Endothelial cell of umbilical vein (primary cell): Measurements from ENCODE around the gene SLC35F5. TPM values are rescaled to one million over a fixed set of nuclear protein-coding genes. Genes with fewer than 3 reads are reported as not detected.

Source experiments
- BruUV-seq: library from RNA; stranded (reverse); fragments of 400-500 nt; replicated peaks from 2 replicates; lab custom pipeline; 2021; lab: Mats Ljungman, UMichigan
- CTCF ChIA-PET: fragments of 300-600, 350-600 bp; sonication (Branson Sonifier 250); formaldehyde crosslinking; loops from one replicate; lab custom pipeline; 2021; ENCODE audit warnings: antibody characterized with exemption, inconsistent platforms; lab: Charles Lee
- POLR2A ChIA-PET: fragments of 300-600, 350-600 bp; sonication (Branson Sonifier 250); formaldehyde crosslinking; loops from one replicate; lab custom pipeline; 2021; ENCODE audit warnings: antibody characterized with exemption, inconsistent platforms; lab: Charles Lee
- DNase-seq: peaks from one replicate; pipeline ENCODE4 v3.0.0-alpha.2; 2011; ENCODE audit warnings: low read depth, low spot score
- FAIRE-seq: peaks from 2 replicates; lab custom pipeline; 2011; peaks lifted over from hg19 to GRCh38; lab: Jason Lieb, UNC
- H2AFZ ChIP-seq: 2 replicates; pipeline ENCODE4 v1.6.0; 2012; ENCODE audit warnings: low read depth, low read length, control low read depth, inconsistent platforms
- H3K27ac ChIP-seq: 2 replicates; pipeline ENCODE4 v1.5.1; 2011; ENCODE audit warnings: low read depth, mild to moderate bottlenecking, control low read depth, low read length, moderate library complexity; ENCODE audit not compliant: insufficient read depth
- H3K27me3 ChIP-seq, 2 experiments: 2 replicates each; pipeline versions ENCODE4 v1.6.0 to v1.6.1; 2011; ENCODE audit warnings: low read length in 2 of 2, mixed read lengths in 1 of 2; ENCODE audit not compliant: control insufficient read depth in 2 of 2, insufficient read depth in 2 of 2
- H3K36me3 ChIP-seq, 2 experiments: 2 replicates in 1 of 2; 3 replicates in 1 of 2; pipeline ENCODE4 v1.5.1; 2011; ENCODE audit warnings: low read length in 2 of 2, mild to moderate bottlenecking in 1 of 2, moderate library complexity in 1 of 2; ENCODE audit not compliant: control insufficient read depth in 2 of 2, insufficient read depth in 2 of 2; ENCODE audit errors: extremely low read depth in 1 of 2
- H3K4me1 ChIP-seq: 3 replicates; pipeline ENCODE4 v1.5.1; 2011; ENCODE audit warnings: mild to moderate bottlenecking, low read length; ENCODE audit not compliant: control insufficient read depth, insufficient read depth; ENCODE audit errors: extremely low read depth
- H3K4me2 ChIP-seq: 2 replicates; pipeline ENCODE4 v1.6.1; 2011; ENCODE audit warnings: low read length, control low read depth, mixed read lengths; ENCODE audit not compliant: insufficient read depth
- H3K4me3 ChIP-seq, 3 experiments: fragments of 200-600 bp in 1 of 3; sonication (generic), shearing (Covaris generic) in 1 of 3; replicated peaks in 1 of 3; 2 replicates each; pipeline ENCODE4 v1.5.1; 2011 to 2016; ENCODE audit warnings: control low read depth in 3 of 3, low read length in 3 of 3, mild to moderate bottlenecking in 2 of 3, inconsistent platforms in 1 of 3, low read depth in 1 of 3, moderate library complexity in 1 of 3; ENCODE audit not compliant: insufficient read depth in 1 of 3
- H3K79me2 ChIP-seq: 2 replicates; pipeline ENCODE4 v1.6.0; 2012; ENCODE audit warnings: low read length, inconsistent platforms; ENCODE audit not compliant: control insufficient read depth, insufficient read depth
- H3K9ac ChIP-seq: replicated peaks from 2 replicates; pipeline ENCODE3; 2011; ENCODE audit warnings: low read length, control low read depth; ENCODE audit not compliant: insufficient read depth; ENCODE audit errors: extremely low read depth
- H3K9me1 ChIP-seq: replicated peaks from 3 replicates; pipeline ENCODE4 v1.6.0; 2011; ENCODE audit warnings: mild to moderate bottlenecking, low read length; ENCODE audit not compliant: control insufficient read depth, insufficient read depth; ENCODE audit errors: extremely low read depth
- H3K9me3 ChIP-seq: replicated peaks from 2 replicates; pipeline ENCODE4 v1.5.1; 2012; ENCODE audit warnings: low read length, inconsistent platforms; ENCODE audit not compliant: control insufficient read depth, insufficient read depth
- H4K20me1 ChIP-seq: replicated peaks from 2 replicates; pipeline ENCODE3; 2011; ENCODE audit warnings: mild to moderate bottlenecking, low read length; ENCODE audit not compliant: control insufficient read depth, insufficient read depth; ENCODE audit errors: extremely low read depth
- FOS ChIP-seq: IDR thresholded peaks from 2 replicates; pipeline ENCODE4 v1.6.1; 2011; ENCODE audit warnings: mild to moderate bottlenecking, low read length, moderate library complexity, borderline replicate concordance; ENCODE audit not compliant: insufficient read depth
- GATA2 ChIP-seq: IDR thresholded peaks from 2 replicates; pipeline ENCODE4 v1.7.0; 2011; ENCODE audit warnings: low read depth, mild to moderate bottlenecking, moderate library complexity, mixed read lengths, low read length; ENCODE audit not compliant: insufficient read length, insufficient read depth
- MAX ChIP-seq: IDR thresholded peaks from 2 replicates; pipeline ENCODE4 v1.6.1; 2011; ENCODE audit not compliant: insufficient read depth, insufficient read length
- POLR2A ChIP-seq: IDR thresholded peaks from 2 replicates; pipeline ENCODE4 v1.6.1; 2012; ENCODE audit warnings: low read depth, mild to moderate bottlenecking, control low read depth, low read length
- POLR2AphosphoS5 ChIP-seq: IDR thresholded peaks from 2 replicates; pipeline ENCODE4 v1.6.1; 2012; ENCODE audit warnings: low read depth, mild to moderate bottlenecking, control low read depth, low read length, moderate library complexity; ENCODE audit not compliant: insufficient read depth
- dilution Hi-C: fragments of 300-500 bp; cut with MboI; formaldehyde crosslinking; loops from one replicate; pipeline ENCODE4 v1.15.0; 2019; ENCODE audit warnings: low sequenced_read_pairs; ENCODE audit not compliant: extremely low pct_ligation_motif_present
- intact Hi-C: fragments of 100-400 bp; cut with micrococcal nuclease; formaldehyde crosslinking; loops from one replicate; pipeline ENCODE4 v1.10.0; 2022
- polyA plus RNA-seq, 4 experiments: library from polyadenylated mRNA; depleted of rRNA in 3 of 4; stranded (reverse) in 3 of 4; unstranded in 1 of 4; fragments of >200 nt; gene quantifications; 2 replicates each; pipeline versions ENCODE4 v1.2.1 to v1.2.3, GENCODE V29; 2011 to 2012; ENCODE audit warnings: missing spikeins in 1 of 4
- total RNA-seq: library from RNA; stranded (reverse); gene quantifications from 2 replicates; pipeline ENCODE4 v1.2.3, GENCODE V29; 2021
- TF ChIP-seq, protein P1 (sequence below), 2 donors: IDR thresholded peaks; 1 replicate in 1 of 2; 2 replicates in 1 of 2; pipeline ENCODE4 v1.5.1; 2011; ENCODE audit warnings: low read length in 2 of 2, mild to moderate bottlenecking in 2 of 2, moderate library complexity in 2 of 2, control low read depth in 1 of 2, inconsistent platforms in 1 of 2, low read depth in 1 of 2; ENCODE audit not compliant: insufficient read depth in 1 of 2; ENCODE audit errors: extremely low read depth in 1 of 2

The SLC35F5 gene
- total and polyA plus RNA-seq, 2 donors (not counting 3 experiments of a cell fraction or from before 2014, with no cell fraction given), result 22.4 to 51.1 TPM

- DNase-seq, result no peak
These were observed 71.0 kb downstream of the SLC35F5 start for GRCh38 chr2:113685471-113685870.

GRCh38 chr2:113679457-113679856 is 77.0 kb downstream of the SLC35F5 start:
- Histone ChIP-seq H2AFZ (no peak overlapping the region), H3K9me3 (no peaks in the 10 kb centered on the region), H3K4me2 (no peak overlapping the region), H3K36me3 (no peaks in the 10 kb centered on the region), H3K9me1 (no peaks in the 10 kb centered on the region), H3K79me2 (no peaks in the 10 kb centered on the region), H3K27ac (no peak overlapping the region), H3K27me3 (peaks cover 2% of the 10 kb centered on the region in 2 experiments), H3K4me3 (no peak overlapping the region), H3K4me1 (no peaks in the 10 kb centered on the region), H3K9ac (no peak overlapping the region), H4K20me1 (no peaks in the 10 kb centered on the region)
- ChIA-PET CTCF (no interaction called here), POLR2A (no interaction called here)
- no peak for TF ChIP-seq POLR2AphosphoS5
- no peak for TF ChIP-seq GATA2
- no peak for TF ChIP-seq POLR2A
- no peak for TF ChIP-seq FOS
- TF ChIP-seq, protein P1, sequence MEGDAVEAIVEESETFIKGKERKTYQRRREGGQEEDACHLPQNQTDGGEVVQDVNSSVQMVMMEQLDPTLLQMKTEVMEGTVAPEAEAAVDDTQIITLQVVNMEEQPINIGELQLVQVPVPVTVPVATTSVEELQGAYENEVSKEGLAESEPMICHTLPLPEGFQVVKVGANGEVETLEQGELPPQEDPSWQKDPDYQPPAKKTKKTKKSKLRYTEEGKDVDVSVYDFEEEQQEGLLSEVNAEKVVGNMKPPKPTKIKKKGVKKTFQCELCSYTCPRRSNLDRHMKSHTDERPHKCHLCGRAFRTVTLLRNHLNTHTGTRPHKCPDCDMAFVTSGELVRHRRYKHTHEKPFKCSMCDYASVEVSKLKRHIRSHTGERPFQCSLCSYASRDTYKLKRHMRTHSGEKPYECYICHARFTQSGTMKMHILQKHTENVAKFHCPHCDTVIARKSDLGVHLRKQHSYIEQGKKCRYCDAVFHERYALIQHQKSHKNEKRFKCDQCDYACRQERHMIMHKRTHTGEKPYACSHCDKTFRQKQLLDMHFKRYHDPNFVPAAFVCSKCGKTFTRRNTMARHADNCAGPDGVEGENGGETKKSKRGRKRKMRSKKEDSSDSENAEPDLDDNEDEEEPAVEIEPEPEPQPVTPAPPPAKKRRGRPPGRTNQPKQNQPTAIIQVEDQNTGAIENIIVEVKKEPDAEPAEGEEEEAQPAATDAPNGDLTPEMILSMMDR (IDR thresholded peaks at IDR 0.05; ENCODE audit: extremely low read depth in 1 of 2, insufficient read depth in 1 of 2, low read depth in 1 of 2, low read length in 2 of 2), result no peak
- BruUV-seq, result no TSS peak
- DNase-seq, result no peak
- no peak for FAIRE-seq
- intact Hi-C loops, result no loop called here
- dilution Hi-C loops, result no loop called here

More at GRCh38 chr2:113685471-113685870, 71.0 kb downstream of the SLC35F5 start:
- dilution Hi-C loops, result no loop called here
- H3K4me2 ChIP-seq, result no peak overlapping the region
- ChIA-PET CTCF (interaction anchor here (1.6 kb wide), 1 partner anchor 9 kb away, joined by 5 read pairs; no protein-coding TSS in a partner anchor), POLR2A (no interaction called here)
- no peaks in the 10 kb centered on the region for H3K4me1 ChIP-seq
- H2AFZ ChIP-seq, result no peak overlapping the region
- no peak for FAIRE-seq
- H3K79me2 ChIP-seq, result no peaks in the 10 kb centered on the region
- no peaks in the 10 kb centered on the region for H3K9me3 ChIP-seq
- H3K27me3 ChIP-seq, result peaks cover 3 to 6% of the 10 kb centered on the region in 2 experiments
- no peak overlapping the region for H3K27ac ChIP-seq
- intact Hi-C loops, result no loop called here
- H3K9me1 ChIP-seq, result no peaks in the 10 kb centered on the region
- no TSS peak for BruUV-seq
- H3K9ac ChIP-seq, result no peak overlapping the region
- H3K36me3 ChIP-seq, result no peaks in the 10 kb centered on the region
- H4K20me1 ChIP-seq, result no peaks in the 10 kb centered on the region
- no peak for TF ChIP-seq MAX
- H3K4me3 ChIP-seq, result no peak overlapping the region
